ENCODE measurements around the gene UBE2C. TPM values are rescaled to one million over a fixed set of nuclear protein-coding genes. Genes with fewer than 3 reads are reported as not detected.

The UBE2C gene
- polyA plus RNA-seq, 1 donor from 2014 or later, result 2.5 TPM

DNA sequence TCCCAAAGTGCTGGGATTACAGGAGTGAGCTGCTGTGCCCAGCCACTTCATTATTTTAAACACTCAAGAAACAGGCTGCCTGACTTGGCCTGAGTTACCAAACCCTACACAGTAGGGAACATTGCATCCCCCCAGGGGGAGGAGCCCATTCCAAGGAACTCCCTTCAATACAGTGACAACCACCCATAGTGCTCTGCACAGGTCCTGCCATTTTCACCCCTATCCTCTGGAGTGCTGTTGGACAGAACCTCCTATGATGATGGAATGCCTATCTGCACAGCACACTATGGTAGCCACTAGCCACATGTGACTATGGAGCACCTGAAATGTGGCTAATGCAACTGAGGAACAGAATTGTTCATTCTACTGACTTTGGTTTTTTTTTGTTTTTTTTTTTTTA is 33.0 kb downstream of the UBE2C start:
- Histone ChIP-seq H3K27ac (ENCODE audit: low read length) (no peak overlapping the region), H3F3A (ENCODE audit: insufficient read depth, low read length, poor library complexity, severe bottlenecking) (no peaks in the 10 kb centered on the region), H3K36me3 (ENCODE audit: insufficient read depth, low read length) (no peaks in the 10 kb centered on the region), H3K27me3 (ENCODE audit: insufficient read depth, low read depth, low read length) (no peaks in the 10 kb centered on the region), H3K4me2 (ENCODE audit: low read length) (no peak overlapping the region), H4K20me1 (ENCODE audit: insufficient read depth) (no peaks in the 10 kb centered on the region), H3K9me2 (ENCODE audit: insufficient read depth, low read length) (no peaks in the 10 kb centered on the region), H3K4me3 (ENCODE audit: low read length) (no peak overlapping the region), H3K79me2 (replicated peaks; ENCODE audit: insufficient read depth, low read length) (no peaks in the 10 kb centered on the region), H3K9me3 (ENCODE audit: low read length) (no peaks in the 10 kb centered on the region), H3K9ac (ENCODE audit: low read length) (no peak overlapping the region), H2AFZ (ENCODE audit: low read depth, low read length) (no peak overlapping the region)
- TF ChIP-seq EZH2 (IDR thresholded peaks at IDR 0.05; ENCODE audit: borderline replicate concordance, insufficient read depth, low read length, poor library complexity, severe bottlenecking), result no peak
- TF ChIP-seq EP300 (conservative IDR thresholded peaks at IDR 0.05; ENCODE audit: poor library complexity, severe bottlenecking), result no peak
- no peak for TF ChIP-seq SMC3 (conservative IDR thresholded peaks at IDR 0.05; ENCODE audit: poor library complexity)
- TF ChIP-seq TAF1 (IDR thresholded peaks at IDR 0.05; ENCODE audit: low read depth), result no peak
- no peak for TF ChIP-seq POLR2AphosphoS5 (IDR thresholded peaks at IDR 0.05)

DNA sequence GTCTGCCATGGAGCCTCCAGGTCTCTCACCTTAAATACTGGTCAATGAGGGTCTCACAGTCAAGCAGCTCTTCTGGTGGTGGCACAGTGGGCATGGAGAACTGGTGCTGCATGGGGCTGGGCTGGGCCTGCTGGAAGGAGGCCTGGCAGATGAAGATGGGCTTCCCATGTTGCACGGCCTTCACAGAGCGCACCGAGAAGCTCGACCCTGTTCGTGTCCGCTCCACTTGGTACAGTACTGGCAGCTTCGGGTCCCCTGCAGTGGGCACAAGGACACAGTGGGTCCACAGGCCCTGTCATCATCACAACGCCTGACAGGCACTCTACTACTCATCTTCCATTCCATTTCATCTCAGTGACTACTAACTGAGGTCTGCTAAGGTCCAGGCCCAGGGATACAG is 36.0 kb downstream of the UBE2C start:
- Histone ChIP-seq H3K9me3 (ENCODE audit: low read length) (no peaks in the 10 kb centered on the region), H3K27me3 (ENCODE audit: insufficient read depth, low read depth, low read length) (no peaks in the 10 kb centered on the region), H3K9ac (ENCODE audit: low read length) (no peak overlapping the region), H3F3A (ENCODE audit: insufficient read depth, low read length, poor library complexity, severe bottlenecking) (no peaks in the 10 kb centered on the region), H3K36me3 (ENCODE audit: insufficient read depth, low read length) (no peaks in the 10 kb centered on the region), H4K20me1 (ENCODE audit: insufficient read depth) (no peaks in the 10 kb centered on the region), H3K9me2 (ENCODE audit: insufficient read depth, low read length) (no peaks in the 10 kb centered on the region), H3K27ac (ENCODE audit: low read length) (no peak overlapping the region), H2AFZ (ENCODE audit: low read depth, low read length) (no peak overlapping the region), H3K4me2 (ENCODE audit: low read length) (no peak overlapping the region), H3K4me3 (ENCODE audit: low read length) (no peak overlapping the region), H3K79me2 (replicated peaks; ENCODE audit: insufficient read depth, low read length) (no peaks in the 10 kb centered on the region)
- TF ChIP-seq POLR2AphosphoS5 (IDR thresholded peaks at IDR 0.05) (no peak), EP300 (conservative IDR thresholded peaks at IDR 0.05; ENCODE audit: poor library complexity, severe bottlenecking) (no peak), CTCF (IDR thresholded peaks at IDR 0.05; ENCODE audit: poor library complexity, severe bottlenecking) (no peak), TAF1 (IDR thresholded peaks at IDR 0.05; ENCODE audit: low read depth) (no peak), MXI1 (conservative IDR thresholded peaks at IDR 0.05; ENCODE audit: poor library complexity, severe bottlenecking) (no peak), SMC3 (conservative IDR thresholded peaks at IDR 0.05; ENCODE audit: poor library complexity) (no peak), RAD21 (conservative IDR thresholded peaks at IDR 0.05) (no peak), EZH2 (IDR thresholded peaks at IDR 0.05; ENCODE audit: borderline replicate concordance, insufficient read depth, low read length, poor library complexity, severe bottlenecking) (no peak)

DNA sequence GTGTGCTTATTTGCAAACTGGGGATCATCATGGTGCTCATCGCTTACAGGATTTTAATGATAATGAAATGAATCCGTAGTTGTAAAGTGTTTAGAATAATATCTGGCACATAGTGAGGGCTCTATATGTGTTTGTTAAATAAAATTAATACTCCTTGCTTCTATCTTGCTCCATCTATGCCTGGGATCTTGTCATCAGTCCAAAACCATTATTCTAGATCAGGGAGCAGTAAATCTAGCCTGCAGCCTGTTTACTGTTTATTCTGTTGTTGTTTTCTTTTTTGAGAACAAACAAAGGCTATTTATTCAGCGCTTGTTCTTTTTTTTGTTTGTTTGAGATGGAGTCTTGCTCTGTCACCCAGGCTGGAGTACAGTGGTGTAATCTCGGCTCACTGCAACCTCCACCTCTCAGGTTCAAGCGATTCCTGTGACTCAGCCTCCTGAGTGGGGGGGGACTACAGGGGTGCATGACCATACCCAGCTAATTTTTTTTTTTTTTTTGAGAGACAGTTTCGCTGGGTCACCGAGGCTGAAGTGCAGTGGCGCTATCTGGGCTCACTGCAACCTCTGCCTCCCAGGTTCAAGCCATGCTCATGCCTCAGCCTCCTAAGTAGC is 36.6 kb downstream of the UBE2C start:
- no peaks in the 10 kb centered on the region for H3F3A ChIP-seq (ENCODE audit: insufficient read depth, low read length, poor library complexity, severe bottlenecking)
- no peaks in the 10 kb centered on the region for H3K27me3 ChIP-seq (ENCODE audit: insufficient read depth, low read depth, low read length)
- H3K9me2 ChIP-seq (ENCODE audit: insufficient read depth, low read length), result no peaks in the 10 kb centered on the region
- TF ChIP-seq EZH2 (IDR thresholded peaks at IDR 0.05; ENCODE audit: borderline replicate concordance, insufficient read depth, low read length, poor library complexity, severe bottlenecking), result no peak
- no peak for TF ChIP-seq MXI1 (conservative IDR thresholded peaks at IDR 0.05; ENCODE audit: poor library complexity, severe bottlenecking)
- no peak for TF ChIP-seq RAD21 (conservative IDR thresholded peaks at IDR 0.05)
- no peak for TF ChIP-seq POLR2AphosphoS5 (IDR thresholded peaks at IDR 0.05)
- TF ChIP-seq EP300 (conservative IDR thresholded peaks at IDR 0.05; ENCODE audit: poor library complexity, severe bottlenecking), result no peak
- no peak for TF ChIP-seq CTCF (IDR thresholded peaks at IDR 0.05; ENCODE audit: poor library complexity, severe bottlenecking)
- no peak for TF ChIP-seq SMC3 (conservative IDR thresholded peaks at IDR 0.05; ENCODE audit: poor library complexity)
- TF ChIP-seq TAF1 (IDR thresholded peaks at IDR 0.05; ENCODE audit: low read depth), result no peak
- no peak for TF ChIP-seq REST (IDR thresholded peaks at IDR 0.05; ENCODE audit: borderline replicate concordance)
- H3K9ac ChIP-seq (ENCODE audit: low read length), result no peak overlapping the region
- no peak overlapping the region for H3K4me2 ChIP-seq (ENCODE audit: low read length)
- H3K9me3 ChIP-seq (ENCODE audit: low read length), result no peaks in the 10 kb centered on the region
- H2AFZ ChIP-seq (ENCODE audit: low read depth, low read length), result no peak overlapping the region
- H4K20me1 ChIP-seq (ENCODE audit: insufficient read depth), result no peaks in the 10 kb centered on the region
- no peak overlapping the region for H3K27ac ChIP-seq (ENCODE audit: low read length)
- no peaks in the 10 kb centered on the region for H3K36me3 ChIP-seq (ENCODE audit: insufficient read depth, low read length)
- H3K4me3 ChIP-seq (ENCODE audit: low read length), result no peak overlapping the region
- H3K79me2 ChIP-seq (replicated peaks; ENCODE audit: insufficient read depth, low read length), result no peaks in the 10 kb centered on the region

Measured in neural cell (in vitro differentiated cells).